LoVo (cell line): ENCODE measurements around the gene KHK.
A peak's percentile ranks its signal among the peaks of the same experiment; 100 is the strongest.

Source experiments
- DNase-seq: peaks from one replicate; pipeline ENCODE4 v3.0.0-alpha.2; 2016; ENCODE audit warnings: low spot score

KHK gene

DNA sequence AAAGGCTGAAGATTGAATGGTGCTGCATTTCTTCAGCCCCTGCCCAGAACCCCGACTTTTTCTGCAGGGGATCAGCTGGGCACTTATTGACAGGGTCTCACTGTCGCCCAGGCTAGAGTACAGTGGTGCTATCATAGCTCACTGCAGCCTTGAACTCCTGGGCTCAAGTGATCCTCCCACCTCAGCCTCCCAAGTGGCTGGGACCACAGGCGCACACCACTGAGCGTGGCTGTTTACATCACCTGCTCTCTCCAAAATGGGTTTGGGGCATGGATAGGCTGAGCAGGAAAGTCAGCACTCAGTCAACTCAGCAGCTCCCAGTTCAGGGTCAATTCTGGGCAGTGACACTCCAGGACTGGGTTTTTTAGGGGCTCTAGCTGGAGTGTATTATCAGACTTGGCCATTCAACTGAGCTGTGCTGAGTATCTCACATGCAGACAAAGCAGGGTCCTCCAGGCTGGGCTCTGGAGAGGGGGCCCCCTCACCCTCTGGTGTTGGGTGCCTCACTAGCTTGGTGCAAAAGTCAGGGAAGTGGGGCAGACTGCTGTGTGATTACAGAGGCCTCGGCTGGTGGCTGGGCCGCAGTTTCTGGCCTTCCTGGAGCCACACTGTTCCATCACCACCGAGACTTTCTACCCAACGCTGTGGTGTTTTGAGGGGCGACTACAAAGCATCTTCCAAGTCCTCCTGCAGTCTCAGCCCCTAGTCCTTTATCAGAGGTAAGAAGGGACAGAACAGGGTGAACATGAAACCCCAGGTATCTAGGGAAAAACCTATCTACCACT, 41.5 kb downstream of the KHK start:
- no peak for DNase-seq

DNA sequence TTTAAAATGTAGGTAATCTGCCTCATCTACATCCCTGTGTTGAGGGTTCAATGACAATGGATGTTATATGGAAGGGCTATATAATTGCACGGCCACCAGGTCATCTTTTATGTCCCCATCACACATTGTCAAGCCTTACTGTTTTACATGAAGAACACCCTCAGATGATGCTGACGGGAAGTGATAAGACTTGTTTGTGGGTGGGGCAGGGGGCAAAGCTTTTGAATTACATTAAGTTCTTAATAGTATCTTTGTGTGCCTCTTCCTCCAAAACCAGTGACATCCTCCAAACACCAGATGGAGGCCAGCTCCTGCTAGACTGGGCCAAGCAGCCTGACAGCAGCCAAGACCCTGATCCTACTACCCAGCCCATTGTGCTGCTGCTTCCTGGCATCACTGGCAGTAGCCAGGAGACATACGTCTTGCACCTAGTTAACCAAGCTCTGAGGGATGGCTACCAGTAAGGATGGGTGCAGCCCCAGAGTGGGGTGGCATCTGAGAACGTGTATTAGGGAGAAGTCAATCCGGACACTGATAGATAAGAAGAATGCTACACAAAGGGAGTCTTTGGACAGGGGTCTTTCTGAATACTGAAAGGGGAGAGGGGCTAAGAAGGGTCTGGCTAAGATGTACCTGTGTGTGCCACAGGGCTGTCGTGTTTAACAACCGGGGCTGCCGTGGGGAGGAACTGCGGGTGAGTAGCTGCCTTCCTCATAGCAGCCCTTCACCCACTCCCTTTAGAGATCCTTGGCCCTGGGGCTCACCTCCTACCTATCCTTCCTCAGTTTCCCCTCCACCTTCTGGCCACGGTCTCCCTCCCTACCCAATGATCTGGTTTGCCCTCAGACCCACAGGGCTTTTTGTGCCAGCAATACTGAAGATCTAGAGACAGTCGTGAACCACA, 42.3 kb downstream of the KHK start:
- no peak for DNase-seq

DNA sequence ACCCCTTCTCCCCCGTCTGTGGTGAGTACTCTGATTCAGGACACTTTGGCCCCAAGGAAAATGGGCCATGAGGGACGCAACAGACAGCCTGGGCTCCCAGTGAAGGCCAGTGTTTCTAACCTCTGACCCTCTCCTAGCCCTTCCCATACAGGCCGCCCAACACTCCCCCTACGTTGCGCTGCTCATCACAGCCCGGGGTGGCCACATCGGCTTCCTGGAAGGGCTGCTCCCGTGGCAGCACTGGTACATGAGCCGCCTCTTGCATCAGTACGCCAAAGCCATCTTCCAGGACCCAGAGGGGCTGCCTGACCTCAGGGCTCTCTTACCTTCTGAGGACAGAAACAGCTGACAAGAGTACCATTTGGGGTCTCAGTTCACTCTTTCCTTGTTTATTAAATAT, 43.8 kb downstream of the KHK start:
- no peak for DNase-seq

DNA sequence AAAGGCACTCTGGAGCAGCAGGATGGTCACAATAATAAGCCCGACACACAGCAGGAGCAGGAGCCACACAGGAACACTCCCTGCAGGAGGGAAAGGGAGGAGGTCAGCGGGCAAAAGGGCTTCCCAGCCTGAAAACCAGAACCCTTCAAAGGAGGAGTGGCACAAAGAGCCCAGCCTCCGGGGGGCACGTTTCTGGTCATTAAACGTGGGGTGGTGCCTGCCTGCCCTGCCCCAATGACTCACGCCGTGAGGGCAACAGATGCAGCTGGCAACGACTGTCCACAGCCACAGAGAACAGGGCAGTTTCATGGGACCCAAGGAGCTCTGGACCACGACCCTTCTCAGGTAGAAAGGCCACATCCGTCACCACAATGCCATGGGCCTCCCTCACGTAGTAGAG, 44.9 kb downstream of the KHK start:
- DNase-seq, result no peak

DNA sequence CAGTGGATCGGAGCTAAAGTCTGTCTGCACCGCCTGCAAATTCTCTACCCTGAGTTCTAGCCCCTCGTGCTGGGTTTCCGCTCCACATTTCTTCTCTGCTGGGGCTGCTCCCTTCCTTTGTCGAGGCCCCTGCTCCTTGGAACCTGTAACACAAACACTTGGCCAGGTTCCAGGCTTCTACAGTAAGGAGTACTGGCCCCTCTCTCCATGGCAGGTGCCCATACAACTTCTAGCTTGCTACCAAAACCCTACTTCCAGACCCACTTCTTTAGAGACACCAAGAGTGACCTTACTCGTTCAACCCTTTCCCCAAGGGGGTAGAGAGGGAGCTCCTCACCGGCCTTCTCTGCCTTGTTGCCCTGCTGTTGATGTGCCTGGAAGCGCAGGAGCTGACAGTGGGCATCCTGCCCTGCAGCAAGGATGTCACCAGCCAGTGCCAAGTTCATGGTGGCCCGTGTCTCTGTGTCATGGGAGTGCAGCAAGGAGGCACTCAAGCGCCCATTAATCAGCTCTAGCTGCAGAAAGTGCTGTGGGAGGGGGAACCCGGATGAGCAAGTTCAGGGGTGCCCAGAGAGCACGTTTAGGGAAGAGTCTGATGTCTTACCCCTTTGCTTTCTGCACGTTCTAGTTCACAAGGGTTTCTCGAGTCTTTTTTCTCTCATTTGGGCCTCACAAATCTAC, 46.8 kb downstream of the KHK start:
- no peak for DNase-seq

DNA sequence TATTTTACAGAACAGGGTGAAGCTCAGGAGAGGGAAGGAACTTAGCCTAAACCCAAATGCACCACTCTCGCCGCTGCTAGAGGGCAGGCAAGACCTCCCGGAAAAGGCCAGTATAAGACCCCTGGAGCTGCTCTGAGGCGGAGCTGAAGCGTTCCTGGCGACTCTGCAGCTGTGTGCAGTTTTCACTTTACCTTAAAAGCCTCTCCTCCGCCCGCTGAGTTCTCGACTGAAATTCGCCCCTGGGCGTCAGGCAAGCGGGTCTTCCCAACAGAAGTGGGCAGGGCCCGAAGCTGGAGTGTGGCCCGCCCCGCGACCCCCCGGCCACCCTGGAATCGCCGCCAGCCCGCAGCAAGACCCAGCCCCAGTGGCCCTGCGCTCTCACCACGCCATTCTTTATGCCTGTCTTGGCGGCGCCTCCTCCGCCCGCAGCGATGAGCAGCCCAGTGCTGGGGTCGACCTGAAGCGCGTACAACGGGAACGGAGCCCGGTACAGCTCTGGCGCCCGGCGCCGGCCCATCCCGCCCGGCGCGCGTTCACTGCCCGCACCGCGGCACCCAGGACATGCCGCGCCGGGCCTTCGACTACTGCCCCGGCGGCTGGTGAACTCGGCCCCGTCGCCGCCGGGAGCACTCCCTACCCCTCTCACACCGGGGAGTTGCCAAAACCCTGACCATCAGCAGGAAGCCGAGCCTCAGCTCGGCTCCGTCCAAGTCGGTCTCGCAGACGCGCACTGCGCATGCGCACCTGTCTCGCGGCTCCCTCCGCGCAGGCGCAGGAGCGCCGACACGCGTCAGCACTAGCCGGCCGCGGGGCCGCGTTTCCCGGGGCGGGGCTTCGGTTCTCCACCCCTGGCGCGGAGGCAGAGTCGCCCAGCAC, 47.6 kb downstream of the KHK start, which contains the start of gene PREB:
Gene PREB, minus strand, starts transcription at position 732 of the 876 bp plus-strand sequence. Its CDS starts 215 bp downstream, at position 517.
- peak; percentile 99 for DNase-seq

DNA sequence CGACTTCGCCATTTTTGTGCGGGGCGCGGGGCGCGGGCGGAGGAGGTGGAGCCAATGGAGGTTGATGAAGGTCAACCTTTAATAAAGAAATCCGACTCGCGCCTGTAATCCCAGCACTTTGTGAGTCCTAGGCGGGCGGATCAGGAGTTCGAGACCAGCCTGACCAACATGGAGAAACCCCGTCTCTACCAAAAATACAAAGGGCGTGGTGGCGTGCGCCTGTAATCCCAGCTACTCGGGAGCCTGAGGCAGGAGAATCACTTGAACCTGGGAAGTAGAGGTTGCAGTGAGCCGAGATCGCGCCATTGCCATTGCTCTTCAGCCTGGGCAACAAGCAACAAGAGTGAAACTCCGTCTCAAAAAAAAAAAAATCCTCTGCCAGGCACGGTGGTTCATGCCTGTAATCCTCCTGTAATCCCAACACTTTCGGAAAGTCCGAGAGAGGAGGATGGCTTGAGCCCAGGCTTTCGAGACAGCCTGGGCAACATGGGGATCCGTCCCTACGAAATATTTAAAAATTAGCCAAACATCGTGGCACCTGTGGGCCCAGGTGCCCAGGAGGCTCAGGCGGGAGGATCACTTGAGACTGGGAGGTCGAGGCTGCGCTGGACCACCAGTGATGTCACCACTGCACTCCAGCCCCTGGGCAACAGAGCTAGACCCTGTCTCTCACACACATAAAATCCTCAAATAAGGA, 48.4 kb downstream of the KHK start:
- DNase-seq, result no peak

- no peak for DNase-seq
These were observed 48.9 kb downstream of the KHK start for GRCh38 chr2:27135478-27135955.

GRCh38 chr2:27136751-27137150, 50.2 kb downstream of the KHK start:
- DNase-seq, result no peak

DNA sequence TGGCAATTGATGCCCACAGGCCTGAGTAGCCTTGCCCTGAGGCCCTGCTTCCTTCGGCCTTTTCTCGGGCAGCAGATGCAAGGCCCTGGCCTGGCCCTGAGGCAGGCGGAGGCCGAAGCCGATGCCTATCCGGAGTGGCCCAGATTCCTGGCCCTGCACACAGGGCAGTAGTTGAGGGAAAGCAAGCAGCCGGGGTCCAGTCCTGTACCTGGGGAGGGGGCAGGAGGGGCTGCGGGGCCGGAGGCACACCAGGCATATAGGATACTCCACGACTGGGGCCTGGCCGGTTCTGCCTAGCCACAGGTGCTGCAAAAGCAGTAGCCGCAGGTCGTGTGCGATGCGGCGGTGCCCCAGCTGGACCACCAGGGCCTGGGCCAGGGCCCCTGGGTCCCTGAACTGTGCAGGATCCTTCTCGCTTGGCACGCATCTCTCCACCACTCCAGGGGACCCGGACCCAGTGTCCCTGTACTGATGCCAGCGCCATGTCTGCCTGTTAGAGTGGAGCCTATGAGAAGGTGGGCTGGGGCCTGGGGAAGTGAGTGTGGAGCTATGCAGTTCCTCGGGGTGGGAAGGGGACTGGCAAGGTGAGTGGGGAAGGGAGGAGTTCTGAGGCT, 50.9 kb downstream of the KHK start:
- no peak for DNase-seq

GRCh38 chr2:27138111-27138510, 51.5 kb downstream of the KHK start:
- DNase-seq, result no peak

- no peak for DNase-seq
These were observed 52.7 kb downstream of the KHK start, which contains the start of gene PRR30 for GRCh38 chr2:27139310-27139709. TSS of gene PRR30 (minus strand) at chr2:27139410. CDS start at chr2:27138329, 1,081 bp downstream.

DNA sequence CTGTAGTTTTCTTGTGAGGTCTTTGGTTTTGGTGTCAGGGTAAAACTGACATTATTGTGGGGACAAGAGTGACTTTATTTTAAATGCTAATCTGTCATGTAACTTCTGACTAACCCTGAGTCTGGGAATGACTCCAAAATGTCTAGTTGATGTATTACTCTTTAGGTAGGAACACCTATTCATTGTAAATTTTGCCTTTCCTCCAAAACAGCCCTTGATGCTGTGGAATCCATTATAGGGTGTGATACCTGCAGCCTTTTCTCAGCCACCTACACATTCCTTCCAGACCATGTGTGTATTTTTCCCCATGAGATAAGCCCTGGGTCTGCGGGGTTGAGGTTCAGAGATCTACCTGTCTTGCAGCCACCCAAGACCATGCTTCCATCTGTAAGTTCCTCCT, 56.7 kb downstream of the KHK start:
- DNase-seq, result no peak

DNA sequence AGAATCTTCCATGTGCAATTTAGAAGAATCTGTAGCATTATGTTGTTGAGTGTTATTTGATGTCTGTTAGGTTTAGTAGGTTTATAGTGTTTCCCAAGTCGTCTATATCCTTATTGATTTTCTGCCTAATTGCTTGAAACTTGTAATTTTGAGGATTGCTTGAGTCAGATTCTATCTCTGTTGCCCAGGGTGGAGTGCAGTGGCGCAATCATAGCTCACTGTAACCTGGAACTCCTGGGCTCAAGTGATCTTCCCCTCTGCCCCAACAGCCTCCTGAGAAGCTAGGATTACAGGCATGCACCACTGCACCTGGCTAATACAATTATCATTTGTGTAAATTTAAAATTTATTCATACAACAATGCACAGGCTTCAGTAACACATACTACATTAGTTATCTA, 59.1 kb downstream of the KHK start:
- no peak for DNase-seq

DNA sequence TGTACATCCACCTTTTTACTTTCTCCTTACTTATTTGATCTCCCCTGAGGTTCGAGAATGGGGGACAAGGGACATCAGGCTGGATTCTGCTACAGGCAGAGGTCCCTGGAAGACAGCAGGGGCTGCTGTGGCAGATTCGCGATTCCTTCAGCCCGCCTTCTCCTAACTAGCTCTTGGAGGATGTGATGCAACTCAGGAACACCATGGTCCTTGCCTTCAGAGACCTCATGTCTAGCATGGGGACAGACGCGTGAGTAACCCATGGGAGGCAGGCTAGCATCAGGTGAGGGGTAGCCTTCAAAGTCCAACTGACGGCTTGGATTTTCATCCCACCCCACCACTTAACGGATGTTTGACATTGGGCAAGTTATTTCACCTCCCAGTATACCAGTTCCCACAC, 61.4 kb downstream of the KHK start:
- DNase-seq, result no peak

DNA sequence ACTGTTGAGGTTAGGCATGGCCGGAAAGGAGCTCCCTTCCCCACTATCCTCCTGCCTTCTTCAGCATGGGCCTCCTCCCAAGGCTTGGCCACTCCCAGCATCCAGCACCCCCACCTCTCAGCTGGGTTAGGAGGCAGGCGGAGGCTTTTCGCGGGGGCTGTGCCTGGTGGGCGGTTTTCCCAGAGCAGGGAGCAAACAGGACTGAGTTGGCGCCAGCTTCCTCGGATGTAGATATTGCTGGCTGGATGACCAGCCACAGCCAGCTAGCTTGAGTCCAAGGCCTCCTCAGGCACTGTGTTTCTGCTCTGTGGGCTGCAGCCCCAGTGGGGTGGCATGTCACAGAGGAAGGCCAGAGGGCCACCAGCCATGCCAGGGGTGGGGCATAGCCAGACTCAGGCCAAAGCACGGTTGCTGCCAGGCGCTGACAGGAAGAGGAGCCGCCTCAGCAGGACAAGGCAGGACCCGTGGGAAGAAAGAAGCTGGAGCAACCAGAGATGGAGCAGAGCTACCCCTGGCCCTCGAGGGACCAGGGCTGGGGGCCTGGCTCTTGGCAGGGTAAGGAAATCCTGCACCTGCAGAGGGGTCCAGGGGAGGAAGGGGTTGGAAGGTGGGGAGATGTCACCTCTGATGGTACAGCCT, 62.3 kb downstream of the KHK start, which contains the start of gene TCF23:
Gene TCF23, plus strand, starts transcription at position 204 of the 639 bp plus-strand sequence. Its CDS starts 130 bp downstream, at position 334.
- DNase-seq, result no peak

GRCh38 chr2:27149570-27150405, 63.2 kb downstream of the KHK start:
- no peak for DNase-seq
